RWPE1 (cell line): ENCODE measurements around the gene MEGF11.

Source experiments
- CTCF ChIA-PET: fragments of 350-600 bp; sonication (Branson Sonifier 250); formaldehyde crosslinking; extraction: SDS; loops from one replicate; lab custom pipeline; 2021; lab: Yijun Ruan, JAX
- POLR2A ChIA-PET: fragments of 400-600 bp; formaldehyde crosslinking; extraction: SDS; loops from one replicate; lab custom pipeline; 2020; ENCODE audit warnings: antibody characterized with exemption; ENCODE audit not compliant: low non-redundant PET; lab: Yijun Ruan, JAX
- DNase-seq: peaks from one replicate; pipeline ENCODE4 v3.0.0; 2012; ENCODE audit warnings: low spot score
- H3K27ac ChIP-seq: fragments of 450-650 bp; 2 replicates; pipeline ENCODE4 v1.5.1; 2017
- CTCF ChIP-seq: fragments of 450-650 bp; conservative IDR thresholded peaks from 2 replicates; pipeline ENCODE4 v1.5.1; 2017; ENCODE audit warnings: low read depth, mild to moderate bottlenecking

Gene MEGF11

DNA sequence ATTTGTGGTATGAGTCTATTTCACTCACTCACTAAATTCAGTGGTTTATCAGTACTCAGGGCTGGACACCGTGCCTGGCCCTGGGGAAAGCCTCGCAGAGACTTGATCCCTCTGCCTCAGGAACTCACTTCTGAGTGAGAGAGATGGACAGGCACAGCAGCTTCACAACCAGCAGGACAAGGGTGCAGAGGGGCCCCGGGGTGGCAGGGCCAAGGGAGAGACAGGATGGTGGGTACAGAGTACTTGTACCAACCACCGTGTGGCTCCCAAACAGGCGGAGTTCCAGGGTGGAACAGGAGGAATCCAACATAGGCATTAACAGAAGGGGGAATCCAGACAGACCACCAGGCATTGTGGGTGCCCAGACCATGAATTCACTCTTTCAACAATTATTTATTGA, 143.7 kb downstream of the MEGF11 start:
- POLR2A ChIA-PET: no interaction called here
- DNase-seq: no peak
- H3K27ac ChIP-seq: no peak overlapping the region
- no peak for TF ChIP-seq CTCF
- CTCF ChIA-PET: interaction anchor here (0.6 kb wide), 1 partner anchor 216 kb away, joined by 3 read pairs; no protein-coding TSS in a partner anchor

- H3K27ac ChIP-seq: no peak overlapping the region
- no peak for DNase-seq
- ChIA-PET CTCF (no interaction called here), POLR2A (no interaction called here)
- TF ChIP-seq CTCF: no peak
Observed at GRCh38 chr15:66108483-66109265, 144.9 kb downstream of the MEGF11 start.

GRCh38 chr15:66107070-66107469, 146.5 kb downstream of the MEGF11 start:
- ChIA-PET CTCF (no interaction called here), POLR2A (no interaction called here)
- no peak for TF ChIP-seq CTCF
- no peak overlapping the region for H3K27ac ChIP-seq
- no peak for DNase-seq

DNA sequence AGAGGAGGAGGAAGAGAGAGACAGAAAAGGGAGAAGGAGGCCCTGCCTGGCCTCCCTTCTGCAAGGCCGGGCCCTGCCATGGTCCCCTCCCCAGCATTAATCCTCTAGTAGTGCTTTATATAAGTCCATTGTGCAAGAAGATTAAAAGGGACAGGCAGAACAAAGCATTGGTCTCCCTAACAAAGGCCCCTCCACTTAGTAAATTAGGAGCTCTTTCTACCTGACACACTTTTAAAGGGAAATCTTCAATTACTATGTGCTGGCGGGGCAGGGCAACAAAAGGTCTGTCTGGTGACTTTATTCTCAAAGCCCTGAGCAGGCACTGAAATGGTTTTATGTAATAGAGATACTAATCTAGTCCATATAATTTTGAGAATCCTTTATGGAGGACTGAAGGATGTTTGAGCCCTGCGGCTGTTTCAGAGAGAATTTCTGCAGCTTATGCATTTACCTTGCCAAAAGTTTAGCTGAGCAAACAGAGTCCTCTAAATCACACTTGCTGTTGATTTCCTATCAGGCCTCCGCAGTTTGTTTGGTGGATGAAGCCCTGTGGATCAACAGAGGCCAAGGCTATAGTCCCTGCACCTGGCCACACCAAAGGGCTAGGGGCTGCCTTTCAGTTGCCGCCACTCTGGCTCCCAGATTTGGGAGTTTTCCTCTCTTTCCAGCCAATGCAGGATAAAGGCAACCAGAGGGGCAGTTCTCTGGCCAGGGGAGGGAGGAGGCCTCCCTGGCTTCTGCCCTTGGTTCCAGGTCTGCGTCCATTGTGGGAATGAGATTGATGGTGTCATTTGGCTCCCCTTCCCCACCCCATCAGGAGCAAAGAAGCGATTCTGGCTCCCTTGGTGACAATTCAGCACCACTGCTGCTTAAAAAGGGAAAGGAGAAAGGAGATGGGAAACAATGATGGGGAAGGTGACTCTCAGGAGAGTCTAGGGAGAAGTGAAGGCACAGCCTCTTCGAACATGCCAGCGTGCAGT, 148.0 kb downstream of the MEGF11 start:
- no peak overlapping the region for H3K27ac ChIP-seq
- POLR2A ChIA-PET: no interaction called here

DNA sequence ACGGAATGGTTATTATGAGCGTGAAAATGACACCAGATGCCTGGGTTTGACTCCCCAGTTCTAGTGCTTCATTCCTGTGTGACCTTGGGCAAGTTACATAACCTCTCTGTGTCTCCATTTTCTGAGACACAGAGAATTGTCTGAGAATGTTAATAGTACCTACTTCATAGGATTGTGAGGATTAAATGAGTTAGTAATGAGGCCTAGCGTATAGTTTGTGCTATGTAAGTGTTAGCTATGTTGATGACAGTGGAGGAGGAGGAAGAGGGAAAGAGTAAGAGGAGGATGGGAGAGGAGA, 150.3 kb downstream of the MEGF11 start:
- ChIA-PET POLR2A (no interaction called here), CTCF (interaction anchor here (0.7 kb wide), 1 partner anchor 224 kb away, joined by 3 read pairs; no protein-coding TSS in a partner anchor)
- no peak overlapping the region for H3K27ac ChIP-seq
- no peak for DNase-seq
- no peak for TF ChIP-seq CTCF

More for the DNA sequence above, 148.0 kb downstream of the MEGF11 start:
- no peak for DNase-seq
- TF ChIP-seq CTCF: no peak
- CTCF ChIA-PET: no interaction called here

GRCh38 chr15:66102563-66103292, 150.8 kb downstream of the MEGF11 start:
- POLR2A ChIA-PET: interaction anchor here (0.7 kb wide), 1 partner anchor 19 kb away, joined by 4 read pairs; no protein-coding TSS in a partner anchor
- TF ChIP-seq CTCF: no peak
- CTCF ChIA-PET: interaction anchor here (0.7 kb wide), 1 partner anchor 224 kb away, joined by 3 read pairs; no protein-coding TSS in a partner anchor
- DNase-seq: no peak
- H3K27ac ChIP-seq: no peak overlapping the region
